ENCODE measurements around the gene MSL1. TPM values are rescaled to one million over a fixed set of nuclear protein-coding genes. Genes with fewer than 3 reads are reported as not detected.

The MSL1 gene
- total and polyA plus RNA-seq, 9 of the 15 experiments (the other 6 are each of a cell fraction or from before 2014, with no cell fraction given), result 13.8 to 120 (median 61.9) TPM

DNA sequence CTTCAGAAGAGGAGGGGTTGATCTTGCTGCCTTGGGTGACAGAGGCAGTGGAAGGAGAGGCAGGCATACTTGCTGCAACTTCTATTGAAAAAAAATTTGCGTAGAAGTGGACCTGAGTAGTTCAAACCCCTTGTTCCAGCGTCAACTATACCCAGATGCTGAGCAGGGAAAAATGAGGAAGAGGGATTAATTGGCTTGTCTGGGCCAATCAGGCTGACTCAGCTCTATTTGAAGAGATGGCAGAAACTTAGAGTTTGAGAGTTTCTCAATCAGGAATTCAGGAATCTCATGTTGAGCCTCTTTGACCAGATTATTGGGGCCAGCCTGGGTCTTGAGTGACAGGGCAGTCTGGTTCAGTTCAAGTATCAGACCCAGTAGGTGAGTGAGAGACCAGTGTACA, 36.2 kb downstream of the MSL1 start (continued):
- TF ChIP-seq, protein P1, sequence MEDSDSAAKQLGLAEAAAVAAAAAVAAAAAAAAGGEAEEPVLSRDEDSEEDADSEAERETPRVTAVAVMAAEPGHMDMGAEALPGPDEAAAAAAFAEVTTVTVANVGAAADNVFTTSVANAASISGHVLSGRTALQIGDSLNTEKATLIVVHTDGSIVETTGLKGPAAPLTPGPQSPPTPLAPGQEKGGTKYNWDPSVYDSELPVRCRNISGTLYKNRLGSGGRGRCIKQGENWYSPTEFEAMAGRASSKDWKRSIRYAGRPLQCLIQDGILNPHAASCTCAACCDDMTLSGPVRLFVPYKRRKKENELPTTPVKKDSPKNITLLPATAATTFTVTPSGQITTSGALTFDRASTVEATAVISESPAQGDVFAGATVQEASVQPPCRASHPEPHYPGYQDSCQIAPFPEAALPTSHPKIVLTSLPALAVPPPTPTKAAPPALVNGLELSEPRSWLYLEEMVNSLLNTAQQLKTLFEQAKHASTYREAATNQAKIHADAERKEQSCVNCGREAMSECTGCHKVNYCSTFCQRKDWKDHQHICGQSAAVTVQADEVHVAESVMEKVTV (CRISPR knock-in tag; IDR thresholded peaks at IDR 0.05), result no peak
- TF ChIP-seq, protein P2, sequence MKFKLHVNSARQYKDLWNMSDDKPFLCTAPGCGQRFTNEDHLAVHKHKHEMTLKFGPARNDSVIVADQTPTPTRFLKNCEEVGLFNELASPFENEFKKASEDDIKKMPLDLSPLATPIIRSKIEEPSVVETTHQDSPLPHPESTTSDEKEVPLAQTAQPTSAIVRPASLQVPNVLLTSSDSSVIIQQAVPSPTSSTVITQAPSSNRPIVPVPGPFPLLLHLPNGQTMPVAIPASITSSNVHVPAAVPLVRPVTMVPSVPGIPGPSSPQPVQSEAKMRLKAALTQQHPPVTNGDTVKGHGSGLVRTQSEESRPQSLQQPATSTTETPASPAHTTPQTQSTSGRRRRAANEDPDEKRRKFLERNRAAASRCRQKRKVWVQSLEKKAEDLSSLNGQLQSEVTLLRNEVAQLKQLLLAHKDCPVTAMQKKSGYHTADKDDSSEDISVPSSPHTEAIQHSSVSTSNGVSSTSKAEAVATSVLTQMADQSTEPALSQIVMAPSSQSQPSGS (CRISPR knock-in tag; IDR thresholded peaks at IDR 0.05), result no peak
- TF ChIP-seq DACH1 (IDR thresholded peaks at IDR 0.05; ENCODE audit: partially characterized antibody) (no peak), JUND (IDR thresholded peaks at IDR 0.05; ENCODE audit: borderline replicate concordance, low read depth, low read length) (no peak), JUND (tag; IDR thresholded peaks at IDR 0.05; ENCODE audit: borderline replicate concordance, low read depth, low read length) (no peak), SOX6 (IDR thresholded peaks at IDR 0.05) (no peak), POU5F1 (IDR thresholded peaks at IDR 0.05; ENCODE audit: borderline replicate concordance, low read depth, low read length, partially characterized antibody) (no peak), PHF21A (IDR thresholded peaks at IDR 0.05; ENCODE audit: borderline replicate concordance, low read depth) (no peak)
- TF ChIP-seq, protein P3, sequence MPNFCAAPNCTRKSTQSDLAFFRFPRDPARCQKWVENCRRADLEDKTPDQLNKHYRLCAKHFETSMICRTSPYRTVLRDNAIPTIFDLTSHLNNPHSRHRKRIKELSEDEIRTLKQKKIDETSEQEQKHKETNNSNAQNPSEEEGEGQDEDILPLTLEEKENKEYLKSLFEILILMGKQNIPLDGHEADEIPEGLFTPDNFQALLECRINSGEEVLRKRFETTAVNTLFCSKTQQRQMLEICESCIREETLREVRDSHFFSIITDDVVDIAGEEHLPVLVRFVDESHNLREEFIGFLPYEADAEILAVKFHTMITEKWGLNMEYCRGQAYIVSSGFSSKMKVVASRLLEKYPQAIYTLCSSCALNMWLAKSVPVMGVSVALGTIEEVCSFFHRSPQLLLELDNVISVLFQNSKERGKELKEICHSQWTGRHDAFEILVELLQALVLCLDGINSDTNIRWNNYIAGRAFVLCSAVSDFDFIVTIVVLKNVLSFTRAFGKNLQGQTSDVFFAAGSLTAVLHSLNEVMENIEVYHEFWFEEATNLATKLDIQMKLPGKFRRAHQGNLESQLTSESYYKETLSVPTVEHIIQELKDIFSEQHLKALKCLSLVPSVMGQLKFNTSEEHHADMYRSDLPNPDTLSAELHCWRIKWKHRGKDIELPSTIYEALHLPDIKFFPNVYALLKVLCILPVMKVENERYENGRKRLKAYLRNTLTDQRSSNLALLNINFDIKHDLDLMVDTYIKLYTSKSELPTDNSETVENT (CRISPR knock-in tag; IDR thresholded peaks at IDR 0.05), result no peak
